Measurements from ENCODE around the gene ATP5MC3.
A peak's percentile ranks its signal among the peaks of the same experiment; 100 is the strongest.

ATP5MC3 gene

DNA sequence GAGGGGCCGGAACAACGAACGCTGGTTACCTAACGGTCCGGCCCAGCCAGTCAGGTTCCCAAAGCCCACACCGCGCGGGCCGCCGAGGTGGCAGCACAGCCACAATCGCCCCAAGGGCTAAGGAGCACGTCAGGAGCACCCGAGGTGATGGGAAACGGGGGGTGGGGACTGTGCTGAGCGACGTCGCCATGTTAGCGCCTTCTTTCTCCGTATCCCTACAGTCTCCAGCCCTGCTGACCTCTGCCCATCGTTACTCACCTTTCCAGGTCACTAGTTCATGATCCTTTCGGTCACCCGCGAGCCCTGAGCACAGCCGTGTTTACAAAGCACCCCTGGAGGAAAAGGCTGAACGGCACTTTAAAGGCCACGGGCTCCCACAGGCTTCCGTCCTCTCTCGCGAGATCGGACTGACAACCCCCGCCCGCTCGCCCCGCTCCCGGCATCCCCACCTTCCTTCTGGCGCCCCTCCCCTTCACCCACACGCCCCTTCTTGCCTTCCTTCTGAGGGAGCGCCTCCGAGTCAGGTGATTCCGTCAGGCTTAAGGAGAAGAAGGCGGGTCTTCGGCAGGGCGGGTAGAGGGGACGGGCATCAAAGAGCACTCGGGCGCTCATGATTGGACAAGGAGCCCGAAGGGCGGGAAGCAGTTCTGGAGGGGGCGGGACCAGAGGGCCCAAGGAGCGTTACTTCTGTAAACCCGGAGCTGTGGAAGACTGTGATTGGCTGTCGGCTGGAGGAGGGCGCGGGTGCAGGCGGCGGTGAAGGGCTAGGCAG lies 13.5 kb downstream of the ATP5MC3 start, which contains the start of gene ATF2:
Gene ATF2, minus strand, starts transcription at position 412 of the 772 bp plus-strand sequence. CDS start 31,760 bp downstream, outside the sequence.
- peak; percentile 98 for DNase-seq

DNA sequence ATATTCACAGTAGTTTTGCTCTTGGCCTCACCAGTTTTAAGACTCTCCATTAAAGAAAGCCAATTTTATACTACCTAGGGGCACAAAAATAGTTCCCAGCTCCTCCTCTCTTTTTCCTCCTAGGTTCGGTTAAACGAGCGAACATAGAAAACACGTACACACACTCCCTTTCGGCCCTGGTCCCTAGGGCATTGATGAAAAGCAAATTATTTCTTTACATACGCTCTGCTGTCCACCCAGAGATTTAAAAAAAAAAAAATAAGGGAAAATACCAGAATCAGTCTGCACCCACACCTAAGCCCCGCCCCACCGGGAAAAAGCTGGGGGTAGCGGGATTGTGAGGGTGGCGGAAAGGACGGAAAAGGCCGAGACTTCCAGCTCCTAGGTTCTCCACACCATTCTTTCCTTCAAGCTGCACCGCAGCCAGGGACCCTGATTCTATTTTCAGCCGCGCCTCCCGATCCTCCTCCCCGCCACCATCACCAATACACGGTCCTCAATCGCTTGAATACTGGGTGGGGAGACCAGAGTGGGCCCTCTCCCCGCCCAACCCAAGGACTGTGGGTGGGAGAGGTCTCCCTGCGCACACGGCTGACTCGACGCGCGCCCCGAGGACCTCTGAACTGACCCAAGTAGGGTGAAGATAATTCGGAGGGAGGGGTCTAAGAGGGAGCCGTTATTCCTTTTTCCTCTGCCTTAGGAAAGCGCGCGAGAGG lies 14.3 kb downstream of the ATP5MC3 start:
- no peak for DNase-seq

DNA sequence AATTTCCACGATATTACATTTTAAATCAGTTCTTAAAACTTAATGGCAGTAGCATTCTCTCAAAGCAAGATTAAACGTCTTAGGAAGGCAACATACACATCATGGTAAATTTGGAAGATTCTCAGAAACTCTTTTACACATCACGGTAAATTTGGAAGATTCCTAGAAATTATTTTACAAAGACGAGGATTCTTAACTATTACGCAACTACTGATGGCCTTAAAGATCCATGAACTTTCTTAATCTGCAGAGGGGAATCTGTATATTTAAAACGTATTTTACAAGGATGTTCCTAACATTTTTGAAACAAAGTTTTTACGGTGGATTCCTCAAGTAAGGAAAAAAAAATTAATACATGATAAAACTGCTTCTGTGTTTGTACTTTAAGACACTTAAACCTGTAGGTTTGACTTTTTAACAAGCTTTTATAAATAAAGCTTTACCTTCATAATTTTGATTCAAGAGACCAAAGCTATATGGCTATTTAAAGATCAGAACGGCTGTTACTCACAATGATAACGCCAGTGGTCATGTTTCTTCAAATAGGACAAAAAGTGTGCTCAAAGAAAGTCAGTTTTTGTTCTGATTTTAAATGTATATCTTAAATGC lies 15.2 kb downstream of the ATP5MC3 start:
- DNase-seq = no peak

DNA sequence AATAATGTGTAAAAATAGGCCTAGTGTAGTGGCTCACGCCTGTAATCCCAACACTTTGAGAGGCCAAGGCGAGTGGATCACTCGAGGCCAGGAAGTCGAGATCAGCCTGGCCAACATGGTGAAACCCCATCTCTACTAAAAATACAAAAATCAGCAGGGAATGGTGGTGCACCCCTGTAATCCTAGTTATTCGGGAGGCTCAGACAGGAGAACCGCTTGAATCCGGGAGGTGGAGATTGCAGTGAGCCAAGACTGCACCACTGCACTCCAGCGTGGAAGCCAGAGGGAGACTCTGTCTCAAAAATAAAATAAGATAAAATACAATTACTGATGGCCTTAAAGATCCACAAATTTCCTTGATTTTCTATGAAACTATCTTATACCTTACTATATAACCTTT lies 17.3 kb downstream of the ATP5MC3 start:
- DNase-seq = no peak

- no peak for DNase-seq
Measured at GRCh38 chr2:175158894-175159293, 22.6 kb downstream of the ATP5MC3 start.

- no peak for DNase-seq
Measured at GRCh38 chr2:175156534-175156933, 25.0 kb downstream of the ATP5MC3 start.

DNA sequence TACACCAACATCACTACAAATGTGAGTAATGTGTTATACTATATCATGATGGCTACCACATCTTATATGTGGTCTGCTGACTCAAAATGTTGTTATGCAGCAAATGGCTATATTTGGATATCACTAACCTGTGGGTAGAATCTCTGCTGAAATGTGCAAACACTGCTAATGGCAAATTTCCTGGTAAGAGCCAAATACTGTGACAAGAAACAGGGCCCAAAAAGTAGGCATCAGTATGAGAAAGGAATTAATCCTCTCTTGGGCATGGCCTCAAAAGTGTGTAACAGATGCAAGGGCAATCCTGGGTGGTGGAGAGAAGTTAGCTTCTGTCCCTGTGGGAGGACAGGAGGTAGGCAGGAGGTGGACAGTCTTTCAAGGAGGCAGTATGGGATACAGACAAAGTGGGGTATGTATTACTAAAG lies 26.8 kb downstream of the ATP5MC3 start:
- DNase-seq = no peak

GRCh38 chr2:175152242-175152641 lies 29.3 kb downstream of the ATP5MC3 start:
- no peak for DNase-seq

- no peak for DNase-seq
Measured at GRCh38 chr2:175151791-175152190, 29.7 kb downstream of the ATP5MC3 start.

DNA sequence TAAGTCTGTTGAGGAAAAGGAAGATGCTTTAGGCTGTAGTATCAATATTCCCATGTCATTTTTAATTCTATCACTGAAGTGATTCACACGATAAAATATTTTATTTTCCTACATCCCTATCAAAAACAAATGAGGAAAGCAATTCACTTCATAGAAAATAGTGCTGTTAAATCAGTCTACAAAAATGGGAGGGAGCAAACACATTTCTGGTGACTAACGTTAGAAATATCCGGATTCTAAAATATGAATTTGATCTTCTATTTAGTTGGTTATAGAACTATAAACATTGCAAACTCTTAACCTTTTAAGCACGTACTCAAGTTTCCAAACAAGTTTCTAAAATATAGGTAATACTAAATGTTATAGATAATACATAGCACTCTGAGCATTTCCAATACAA lies 34.3 kb downstream of the ATP5MC3 start:
- no peak for DNase-seq

GRCh38 chr2:175143678-175144077 lies 37.8 kb downstream of the ATP5MC3 start:
- no peak for DNase-seq

- DNase-seq = no peak
Measured at GRCh38 chr2:175143191-175143590, 38.3 kb downstream of the ATP5MC3 start.

DNA sequence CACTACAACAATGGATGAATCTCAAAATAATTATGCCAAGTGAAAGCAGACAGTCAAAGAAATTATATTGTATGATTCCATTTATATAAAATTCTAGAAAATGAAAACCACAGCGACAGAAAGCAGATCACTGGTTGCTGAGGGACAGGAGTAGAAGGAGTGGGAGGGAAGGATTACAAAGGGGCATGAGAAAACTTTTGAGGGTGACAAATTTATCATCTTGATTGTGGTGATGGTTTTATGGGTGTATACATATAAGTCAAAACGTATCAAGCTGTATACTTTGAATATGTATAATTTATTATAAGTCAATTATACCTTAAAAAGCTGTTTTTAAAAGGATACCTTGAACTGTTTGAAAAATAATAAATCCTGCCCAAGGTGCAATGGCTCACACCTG lies 41.2 kb downstream of the ATP5MC3 start:
- DNase-seq = no peak

DNA sequence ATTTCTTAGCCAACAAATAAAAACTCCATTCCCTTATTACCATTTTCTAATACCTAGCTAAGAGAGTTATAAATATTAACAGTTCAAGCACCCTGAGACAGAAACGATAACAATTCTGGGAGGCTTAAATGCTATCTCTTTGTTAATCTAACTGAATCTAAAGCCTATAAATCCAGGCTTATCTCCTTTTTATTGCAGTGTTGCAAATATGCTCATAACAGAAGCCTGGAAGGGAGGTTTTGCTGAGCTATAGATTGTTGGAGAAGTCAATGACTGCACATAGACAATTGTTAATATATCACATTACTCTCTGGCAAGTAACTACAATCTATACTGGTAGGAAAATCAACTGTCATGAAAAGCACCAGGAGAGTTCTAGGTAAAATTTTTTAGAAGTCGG lies 43.7 kb downstream of the ATP5MC3 start:
- no peak for DNase-seq

- DNase-seq = no peak
Measured at GRCh38 chr2:175136334-175137215, 44.9 kb downstream of the ATP5MC3 start.

GRCh38 chr2:175135862-175136261 lies 45.6 kb downstream of the ATP5MC3 start:
- no peak for DNase-seq

DNA sequence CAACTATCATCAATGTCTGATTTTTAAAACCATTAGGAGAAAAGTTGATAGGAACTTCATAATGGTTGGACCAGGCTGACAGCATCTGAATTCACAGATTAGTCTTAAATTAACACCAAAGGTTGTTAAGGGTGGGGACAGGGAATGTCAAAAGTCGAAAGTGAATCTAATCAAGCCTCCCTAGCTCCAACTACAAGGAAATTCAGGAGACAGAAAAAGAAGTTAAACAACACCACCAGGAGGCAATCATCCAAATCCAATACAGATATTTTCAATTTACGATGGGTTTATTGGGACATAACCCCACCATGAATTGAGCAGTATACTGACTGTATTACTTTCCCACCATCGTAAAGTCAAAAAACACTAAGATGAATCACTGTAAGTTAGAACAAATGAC lies 46.3 kb downstream of the ATP5MC3 start:
- DNase-seq = no peak

- no peak for DNase-seq
Measured at GRCh38 chr2:175131252-175131651, 50.3 kb downstream of the ATP5MC3 start.

- DNase-seq = no peak
Measured at GRCh38 chr2:175126661-175127060, 54.8 kb downstream of the ATP5MC3 start.
